Common myeloid progenitor, CD34-positive (primary cell): Measurements from ENCODE around the gene RTN4IP1.
"Not testable (repeated sequence)": the region's sequence is repeated elsewhere in the genome, so short reads cannot be mapped to it uniquely, and the experiment has no call there.

Source experiments
- CTCF ChIA-PET: fragments of 350-600 bp; sonication (Branson Sonifier 250); formaldehyde crosslinking; loops from one replicate; lab custom pipeline; 2021; ENCODE audit warnings: antibody characterized with exemption; lab: Charles Lee
- POLR2A ChIA-PET: fragments of 350-600 bp; sonication (Branson Sonifier 250); formaldehyde crosslinking; loops from one replicate; lab custom pipeline; 2021; ENCODE audit warnings: antibody characterized with exemption; lab: Charles Lee
- DNase-seq, 3 donors: peaks; one replicate each; pipeline versions ENCODE4 v3.0.0 to v3.0.0-alpha.2; 2013
- H3K27ac ChIP-seq, 2 experiments: 1 replicate in 1 of 2; 2 replicates in 1 of 2; pipeline ENCODE4 v1.7.0; 2013; ENCODE audit warnings: inconsistent platforms in 2 of 2, low read length in 2 of 2, mild to moderate bottlenecking in 2 of 2, low read depth in 1 of 2, moderate library complexity in 1 of 2; ENCODE audit not compliant: severe bottlenecking in 2 of 2, insufficient read depth in 1 of 2, poor library complexity in 1 of 2
- H3K27me3 ChIP-seq, 5 experiments: replicated peaks in 2 of 5; 1 replicate in 3 of 5; 2 replicates in 2 of 5; pipeline versions ENCODE4 v1.6.1 to v1.7.0; 2013; ENCODE audit warnings: low read length in 4 of 5, mild to moderate bottlenecking in 2 of 5, moderate library complexity in 2 of 5, inconsistent platforms in 1 of 5; ENCODE audit not compliant: insufficient read depth in 5 of 5, control insufficient read depth in 4 of 5
- H3K36me3 ChIP-seq, 4 experiments: 1 replicate in 2 of 4; 2 replicates in 2 of 4; pipeline versions ENCODE4 v1.6.1 to v1.7.0; 2013; ENCODE audit warnings: low read length in 3 of 4, control low read depth in 1 of 4, mild to moderate bottlenecking in 1 of 4; ENCODE audit not compliant: control insufficient read depth in 4 of 4, insufficient read depth in 4 of 4
- H3K4me1 ChIP-seq, 4 experiments: 1 replicate in 3 of 4; 2 replicates in 1 of 4; pipeline versions ENCODE4 v1.6.1 to v1.7.1; 2013; ENCODE audit warnings: low read length in 3 of 4, mild to moderate bottlenecking in 3 of 4, control low read depth in 1 of 4, inconsistent platforms in 1 of 4, moderate library complexity in 1 of 4; ENCODE audit not compliant: control insufficient read depth in 4 of 4, insufficient read depth in 4 of 4; ENCODE audit errors: control extremely low read depth in 1 of 4
- H3K4me3 ChIP-seq, 7 experiments: 1 replicate in 4 of 7; 2 replicates in 3 of 7; pipeline versions ENCODE4 v1.5.1 to v1.7.0; 2013; ENCODE audit warnings: mild to moderate bottlenecking in 7 of 7, low read length in 6 of 7, moderate library complexity in 6 of 7, inconsistent platforms in 2 of 7, low read depth in 2 of 7, control low read depth in 1 of 7; ENCODE audit not compliant: insufficient read depth in 4 of 7, control insufficient read depth in 1 of 7; ENCODE audit errors: extremely low read depth in 1 of 7
- H3K9me3 ChIP-seq, 5 experiments: 1 replicate in 4 of 5; 2 replicates in 1 of 5; pipeline versions ENCODE4 v1.6.1 to v1.7.1; 2013; ENCODE audit warnings: low read length in 4 of 5, mild to moderate bottlenecking in 2 of 5, inconsistent platforms in 1 of 5, low read depth in 1 of 5, moderate library complexity in 1 of 5; ENCODE audit not compliant: control insufficient read depth in 4 of 5, insufficient read depth in 2 of 5; ENCODE audit errors: control extremely low read depth in 1 of 5
- WGBS: methylation state at CpG from one replicate; pipeline ENCODE4 v1.1.5; 2013; ENCODE audit not compliant: insufficient coverage; 5-methylcytosine and 5-hydroxymethylcytosine counted together

RTN4IP1 gene

GRCh38 chr6:106555767-106556166, 73.5 kb downstream of the RTN4IP1 start:
- DNase-seq: no peak
- Histone ChIP-seq H3K36me3 (peaks cover 4 to 20% (median 13%) of the 10 kb centered on the region in 4 experiments), H3K9me3 (no peaks in the 10 kb centered on the region), H3K27ac (no peak overlapping the region), H3K4me3 (no peak overlapping the region), H3K4me1 (peaks cover 0 to 3% (median 2%) of the 10 kb centered on the region in 4 experiments), H3K27me3 (no peaks in the 10 kb centered on the region)
- CTCF ChIA-PET: interaction anchor here (0.6 to 11.7 kb wide), 10 partner anchors 9 to 110 kb away, joined by 3 to 139 read pairs (median 3); no protein-coding TSS in a partner anchor
- POLR2A ChIA-PET: no interaction called here
- 82% methylated on average over 3 of the region's 5 CpGs for WGBS

- ChIA-PET POLR2A (no interaction called here), CTCF (interaction anchor here (1.1 to 11.7 kb wide), 6 partner anchors 11 to 108 kb away, joined by 3 to 139 read pairs (median 20); no protein-coding TSS in a partner anchor)
- peaks cover 0 to 22% (median 4%) of the 10 kb centered on the region in 4 experiments for H3K4me1 ChIP-seq
- WGBS: 100% methylated on average over 5 of the region's 5 CpGs
- H3K4me3 ChIP-seq: no peak overlapping the region
- H3K9me3 ChIP-seq: no peaks in the 10 kb centered on the region
- peaks cover 0 to 18% (median 8%) of the 10 kb centered on the region in 4 experiments for H3K36me3 ChIP-seq
- no peak overlapping the region for H3K27ac ChIP-seq
- H3K27me3 ChIP-seq: no peaks in the 10 kb centered on the region
- DNase-seq: no peak
These were observed 75.9 kb downstream of the RTN4IP1 start for GRCh38 chr6:106553440-106553839.

- H3K27ac ChIP-seq: no peak overlapping the region
- H3K36me3 ChIP-seq: peaks cover 0 to 18% (median 6%) of the 10 kb centered on the region in 4 experiments
- no peaks in the 10 kb centered on the region for H3K9me3 ChIP-seq
- POLR2A ChIA-PET: interaction anchor here (0.7 kb wide), 1 partner anchor 32 kb away, joined by 3 read pairs; no protein-coding TSS in a partner anchor
- DNase-seq: no peak
- H3K4me3 ChIP-seq: no peak overlapping the region
- no peaks in the 10 kb centered on the region for H3K27me3 ChIP-seq
- WGBS: no CpG with 5 or more reads among the region's 3 CpGs
- CTCF ChIA-PET: interaction anchor here (1.0 to 11.7 kb wide), 6 partner anchors 11 to 41 kb away, joined by 3 to 139 read pairs (median 6); no protein-coding TSS in a partner anchor
- peaks cover 19 to 45% (median 26%) of the 10 kb centered on the region in 4 experiments for H3K4me1 ChIP-seq
These were observed 78.1 kb downstream of the RTN4IP1 start for GRCh38 chr6:106551155-106551554.

- 38% methylated on average over 1 of the region's 1 CpG for WGBS
- Histone ChIP-seq H3K27me3 (no peaks in the 10 kb centered on the region), H3K27ac (no peak overlapping the region), H3K4me3 (no peak overlapping the region), H3K9me3 (no peaks in the 10 kb centered on the region), H3K36me3 (peaks cover under 1 to 10% (median 6%) of the 10 kb centered on the region in 4 experiments), H3K4me1 (peaks cover 26 to 55% (median 38%) of the 10 kb centered on the region in 4 experiments)
- ChIA-PET POLR2A (no interaction called here), CTCF (interaction anchor here (2.1 to 11.7 kb wide), 2 partner anchors 30 to 39 kb away, joined by 8 to 139 read pairs; no protein-coding TSS in a partner anchor)
- no peak for DNase-seq
These were observed 79.8 kb downstream of the RTN4IP1 start for GRCh38 chr6:106549521-106549920.

GRCh38 chr6:106548926-106549455, 80.3 kb downstream of the RTN4IP1 start:
- H3K27me3 ChIP-seq, H3K9me3 ChIP-seq, POLR2A ChIA-PET, H3K4me3 ChIP-seq, DNase-seq, H3K27ac ChIP-seq: not testable (repeated sequence)
- WGBS: 100% methylated on average over 3 of the region's 6 CpGs
- H3K36me3 ChIP-seq: peaks cover 2 to 12% (median 7%) of the 10 kb centered on the region in 4 experiments
- CTCF ChIA-PET: interaction anchor here (2.1 to 11.7 kb wide), 2 partner anchors 29 to 39 kb away, joined by 8 to 139 read pairs; no protein-coding TSS in a partner anchor
- H3K4me1 ChIP-seq: peaks cover 26 to 55% (median 38%) of the 10 kb centered on the region in 4 experiments

- WGBS: 22% methylated on average over 4 of the region's 6 CpGs
- H3K27me3 ChIP-seq: no peaks in the 10 kb centered on the region
- CTCF ChIA-PET: interaction anchor here (0.7 to 2.6 kb wide), 9 partner anchors 9 to 105 kb away, joined by 3 to 9 read pairs (median 4); no protein-coding TSS in a partner anchor
- peak in 2 of 3 donors; percentile 49 to 61 for DNase-seq
- POLR2A ChIA-PET: interaction anchor here (1.0 kb wide), 1 partner anchor 28 kb away, joined by 3 read pairs; no protein-coding TSS in a partner anchor
- H3K4me3 ChIP-seq: peak overlapping the region in 1 of 7 experiments; percentile 55
- H3K4me1 ChIP-seq: peaks cover 26 to 55% (median 38%) of the 10 kb centered on the region in 4 experiments
- H3K36me3 ChIP-seq: peaks cover 2 to 12% (median 4%) of the 10 kb centered on the region in 4 experiments
- peak overlapping the region; percentile 46 to 85 for H3K27ac ChIP-seq
- H3K9me3 ChIP-seq: no peaks in the 10 kb centered on the region
These were observed 81.5 kb downstream of the RTN4IP1 start for GRCh38 chr6:106547601-106548453.
